ENCODE results near the gene CREBRF. TPM values are rescaled to one million over a fixed set of nuclear protein-coding genes. Genes with fewer than 3 reads are reported as not detected.

CREBRF gene
- total and polyA plus RNA-seq, 2 of the 8 experiments (the other 6 are each of a cell fraction or from before 2014, with no cell fraction given): 1.2 to 4.7 TPM

GRCh38 chr5:173114536-173114935 lies 58.4 kb downstream of the CREBRF start:
- Histone ChIP-seq H2BK20ac (ENCODE audit: low read length) (no peak overlapping the region), H3K79me1 (ENCODE audit: low read depth, low read length) (no peaks in the 10 kb centered on the region), H3K56ac (replicated peaks; ENCODE audit: insufficient read length, low read depth, low read length) (no peak overlapping the region), H2BK5ac (ENCODE audit: low read depth, low read length) (no peak overlapping the region), H4K8ac (ENCODE audit: extremely low read depth, insufficient read depth, low read length) (no peak overlapping the region), H3K18ac (ENCODE audit: extremely low read depth, low read length) (no peak overlapping the region), H3K23me2 (ENCODE audit: low read depth, low read length) (no peaks in the 10 kb centered on the region), H3K4me1 (replicated peaks in 1 of 4; ENCODE audit: control insufficient read depth in 3 of 4, insufficient read depth in 4 of 4, low read length in 3 of 4) (no peaks in the 10 kb centered on the region), H2BK12ac (ENCODE audit: low read depth, low read length) (no peak overlapping the region), H3K36me3 (ENCODE audit: control insufficient read depth in 2 of 4, insufficient read depth in 4 of 4, low read length in 3 of 4) (no peaks in the 10 kb centered on the region; a peak in 1 of 8 replicates), H4K5ac (ENCODE audit: insufficient read length, low read depth, low read length) (no peak overlapping the region), H3K27ac (ENCODE audit: low read depth, low read length) (no peak overlapping the region), H3K79me2 (ENCODE audit: control insufficient read depth in 1 of 2, insufficient read depth in 2 of 2, low read length in 2 of 2) (no peaks in the 10 kb centered on the region), H4K20me1 (replicated peaks in 1 of 2; ENCODE audit: control insufficient read depth in 1 of 2, insufficient read depth in 2 of 2, low read length in 2 of 2) (no peaks in the 10 kb centered on the region), H4K91ac (replicated peaks; ENCODE audit: insufficient read length, low read length) (no peak overlapping the region), H2AFZ (ENCODE audit: low read length) (no peak overlapping the region), H3K4me2 (ENCODE audit: insufficient read depth in 1 of 2, low read depth in 2 of 2, low read length in 2 of 2) (no peak overlapping the region), H2AK5ac (ENCODE audit: low read depth, low read length) (no peak overlapping the region), H3K4ac (replicated peaks; ENCODE audit: insufficient read length, low read depth, low read length) (no peak overlapping the region), H2BK120ac (replicated peaks; ENCODE audit: low read depth, low read length) (no peak overlapping the region), H2BK15ac (ENCODE audit: low read length) (no peak overlapping the region), H3K9me3 (ENCODE audit: insufficient read depth in 2 of 2, low read depth in 1 of 2, low read length in 1 of 2) (no peaks in the 10 kb centered on the region), H3K23ac (ENCODE audit: insufficient read length) (no peak overlapping the region), H3K9ac (replicated peaks in 1 of 4; ENCODE audit: extremely low read depth in 1 of 4, low read depth in 3 of 4, low read length in 3 of 4) (peak overlapping the region in 1 of 4 experiments; percentile 34; a peak in 1 of 7 replicates), H3K27me3 (replicated peaks in 1 of 4; ENCODE audit: control insufficient read depth in 3 of 4, extremely low read depth in 1 of 4, insufficient read depth in 3 of 4, low read length in 3 of 4) (no peaks in the 10 kb centered on the region), H3K4me3 (ENCODE audit: extremely low read depth in 1 of 4, insufficient read depth in 2 of 4, low read depth in 3 of 4, low read length in 4 of 4) (no peak overlapping the region), H3K14ac (ENCODE audit: insufficient read length) (no peak overlapping the region)
- WGBS, 2 experiments (ENCODE audit: extremely low coverage in 1 of 2, insufficient coverage in 1 of 2, insufficient read length in 1 of 2, insufficient replicate concordance in 2 of 2, low coverage in 1 of 2, low lambda C conversion rate in 2 of 2, missing lambda C conversion rate in 1 of 2): 100% methylated on average over 1 of the region's 1 CpG; no CpG with 5 or more reads in 1 of the 2 experiments
- TF ChIP-seq RFX5 (IDR thresholded peaks at IDR 0.05; ENCODE audit: borderline replicate concordance, low read depth, low read length) (no peak), HDAC6 (IDR thresholded peaks at IDR 0.05; ENCODE audit: low read depth, low read length) (no peak), EGR1 (IDR thresholded peaks at IDR 0.05; ENCODE audit: borderline replicate concordance, low read depth, low read length) (no peak), BACH1 (IDR thresholded peaks at IDR 0.05; ENCODE audit: low read length) (no peak), EP300 (IDR thresholded peaks at IDR 0.05; ENCODE audit: borderline replicate concordance in 1 of 2, low read depth in 2 of 2, low read length in 2 of 2) (no peak), CEBPB (IDR thresholded peaks at IDR 0.05; ENCODE audit: low read depth, low read length) (no peak), GABPA (IDR thresholded peaks at IDR 0.05; ENCODE audit: borderline replicate concordance, insufficient read depth, low read length) (no peak), SP1 (IDR thresholded peaks at IDR 0.05; ENCODE audit: low read depth, low read length) (no peak), TBP (IDR thresholded peaks at IDR 0.05; ENCODE audit: low read depth, low read length) (no peak), FOSL1 (IDR thresholded peaks at IDR 0.05; ENCODE audit: insufficient read depth, low read depth, low read length) (no peak), ZNF274 (IDR thresholded peaks at IDR 0.05; ENCODE audit: borderline replicate concordance, extremely low read depth, low read length) (no peak), CHD2 (IDR thresholded peaks at IDR 0.05; ENCODE audit: low read length) (no peak)
- DNase-seq (ENCODE audit: low read depth in 1 of 2, low spot score in 2 of 2) (no peak), FAIRE-seq (no peak)
- CTCF ChIA-PET (ENCODE audit: partially characterized antibody): interaction anchor here (0.6 to 1.4 kb wide), 6 partner anchors 12 to 217 kb away, joined by 3 to 4 read pairs (median 3); partner anchors contain the start of gene ATP6V0E1
- POLR2A ChIA-PET (ENCODE audit: partially characterized antibody): no interaction called here

All from H1 (cell line).